HCT116 (cell line): Measurements from ENCODE around the gene HOXB9.

ENCODE experiments used
- POLR2A ChIP-seq: IDR thresholded peaks from 2 replicates; pipeline ENCODE4 v1.7.0; 2011; ENCODE audit warnings: borderline replicate concordance; ENCODE audit not compliant: insufficient read depth, insufficient read length; ENCODE audit errors: extremely low read depth
- TF ChIP-seq, protein P1 (sequence below), 3 experiments: fragments of 200-600 bp in 1 of 3; sonication (generic) in 1 of 3; IDR thresholded peaks in 2 of 3; conservative IDR thresholded peaks in 1 of 3; 2 replicates each; pipeline ENCODE4 v1.5.1; 2012 to 2017; ENCODE audit warnings: low read depth in 2 of 3, low read length in 2 of 3, antibody characterized with exemption in 1 of 3, borderline replicate concordance in 1 of 3, control low read depth in 1 of 3, mild to moderate bottlenecking in 1 of 3, mixed read lengths in 1 of 3, mixed run types in 1 of 3, moderate library complexity in 1 of 3; ENCODE audit not compliant: insufficient read depth in 1 of 3

DNA sequence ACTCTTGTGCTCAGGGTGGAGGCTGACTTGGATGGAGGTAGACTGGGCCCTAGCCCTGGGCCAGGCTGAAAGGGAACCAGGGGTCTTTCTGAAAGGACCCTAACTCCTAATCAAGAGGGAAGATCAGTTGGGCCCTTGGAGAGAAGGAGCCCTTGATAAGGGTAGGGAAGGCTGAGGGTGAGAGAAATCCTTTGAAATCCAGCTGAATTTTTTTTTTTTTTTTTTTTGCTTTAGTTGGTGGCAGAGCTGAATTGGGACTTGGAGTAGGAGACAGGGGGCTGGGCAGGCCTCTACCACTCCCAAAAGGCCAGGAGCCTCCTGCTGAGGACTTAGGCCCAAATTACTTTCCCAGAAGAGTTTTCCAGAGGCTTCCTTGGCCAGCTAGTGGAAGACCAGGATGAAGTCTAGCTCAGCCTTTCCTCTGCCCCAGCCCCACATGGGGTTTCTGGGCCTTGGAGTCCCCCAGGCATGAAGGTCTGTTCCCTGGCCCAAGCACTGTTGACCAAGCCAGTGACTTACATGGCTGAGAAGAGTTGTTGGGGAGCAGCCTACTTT is 35.5 kb downstream of the HOXB9 start:
- TF ChIP-seq, protein P1, sequence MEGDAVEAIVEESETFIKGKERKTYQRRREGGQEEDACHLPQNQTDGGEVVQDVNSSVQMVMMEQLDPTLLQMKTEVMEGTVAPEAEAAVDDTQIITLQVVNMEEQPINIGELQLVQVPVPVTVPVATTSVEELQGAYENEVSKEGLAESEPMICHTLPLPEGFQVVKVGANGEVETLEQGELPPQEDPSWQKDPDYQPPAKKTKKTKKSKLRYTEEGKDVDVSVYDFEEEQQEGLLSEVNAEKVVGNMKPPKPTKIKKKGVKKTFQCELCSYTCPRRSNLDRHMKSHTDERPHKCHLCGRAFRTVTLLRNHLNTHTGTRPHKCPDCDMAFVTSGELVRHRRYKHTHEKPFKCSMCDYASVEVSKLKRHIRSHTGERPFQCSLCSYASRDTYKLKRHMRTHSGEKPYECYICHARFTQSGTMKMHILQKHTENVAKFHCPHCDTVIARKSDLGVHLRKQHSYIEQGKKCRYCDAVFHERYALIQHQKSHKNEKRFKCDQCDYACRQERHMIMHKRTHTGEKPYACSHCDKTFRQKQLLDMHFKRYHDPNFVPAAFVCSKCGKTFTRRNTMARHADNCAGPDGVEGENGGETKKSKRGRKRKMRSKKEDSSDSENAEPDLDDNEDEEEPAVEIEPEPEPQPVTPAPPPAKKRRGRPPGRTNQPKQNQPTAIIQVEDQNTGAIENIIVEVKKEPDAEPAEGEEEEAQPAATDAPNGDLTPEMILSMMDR (IDR thresholded peaks at IDR 0.05 in 2 of 3, conservative IDR thresholded peaks at IDR 0.05 in 1 of 3; ENCODE audit: borderline replicate concordance in 1 of 3, insufficient read depth in 1 of 3, low read depth in 2 of 3, low read length in 2 of 3): no peak
- TF ChIP-seq POLR2A: no peak
